C4-2B (cell line): ENCODE results near the gene GRM4.

ENCODE experiments used
- CTCF ChIP-seq: fragments of 450-650 bp; conservative IDR thresholded peaks from 2 replicates; pipeline ENCODE4 v1.5.1; 2017; ENCODE audit warnings: mild to moderate bottlenecking
- ZFX ChIP-seq: fragments of 450-650 bp; IDR thresholded peaks from 2 replicates; pipeline ENCODE4 v1.6.1; 2017

DNA sequence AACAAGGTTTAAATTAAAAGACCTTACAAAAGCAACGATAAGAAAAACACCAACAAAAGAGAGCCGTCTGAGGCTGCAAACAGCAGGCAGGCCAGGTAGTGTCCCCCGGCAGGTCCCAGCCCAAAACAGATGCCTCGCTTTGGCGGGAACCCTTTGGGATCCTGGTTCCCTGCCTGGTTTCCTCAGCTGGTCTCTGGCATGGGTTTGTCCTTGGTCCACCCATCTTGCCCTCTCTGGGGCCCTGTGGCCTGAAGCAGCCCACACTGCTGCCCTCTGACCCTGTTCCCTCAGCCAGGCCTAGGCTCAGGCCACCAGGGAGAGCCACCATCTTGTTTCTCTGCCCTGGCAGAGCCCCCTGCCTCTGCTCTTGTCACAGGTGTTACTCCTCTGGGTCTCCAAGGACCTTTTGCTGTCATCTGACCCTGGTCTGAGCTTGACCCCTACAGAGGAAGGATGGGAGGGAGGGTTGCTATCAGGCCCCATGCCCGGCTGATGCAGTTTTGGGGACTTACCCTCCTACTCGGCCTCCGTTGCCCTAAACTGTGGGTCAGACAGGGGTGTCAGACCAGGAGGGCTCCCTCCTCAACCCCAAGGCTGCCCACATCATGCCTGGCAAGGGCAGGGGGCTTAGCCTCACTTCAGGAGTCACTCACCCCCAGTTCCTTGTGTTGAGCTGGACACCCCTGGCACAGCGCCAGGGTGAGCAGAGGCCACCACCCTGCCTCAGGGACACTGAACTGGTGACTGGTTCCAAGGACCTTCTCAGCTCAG is 30.6 kb upstream of the GRM4 start:
- TF ChIP-seq CTCF = no peak
- no peak for TF ChIP-seq ZFX
